ENCODE data around the gene PLA2G4D. TPM values are rescaled to one million over a fixed set of nuclear protein-coding genes. Genes with fewer than 3 reads are reported as not detected.
A peak's percentile ranks its signal among the peaks of the same experiment; 100 is the strongest.

PLA2G4D gene
- total RNA-seq, 8 experiments from 2014 or later = 0.08 to 0.76 (median 0.32) TPM; not detected in 3

DNA sequence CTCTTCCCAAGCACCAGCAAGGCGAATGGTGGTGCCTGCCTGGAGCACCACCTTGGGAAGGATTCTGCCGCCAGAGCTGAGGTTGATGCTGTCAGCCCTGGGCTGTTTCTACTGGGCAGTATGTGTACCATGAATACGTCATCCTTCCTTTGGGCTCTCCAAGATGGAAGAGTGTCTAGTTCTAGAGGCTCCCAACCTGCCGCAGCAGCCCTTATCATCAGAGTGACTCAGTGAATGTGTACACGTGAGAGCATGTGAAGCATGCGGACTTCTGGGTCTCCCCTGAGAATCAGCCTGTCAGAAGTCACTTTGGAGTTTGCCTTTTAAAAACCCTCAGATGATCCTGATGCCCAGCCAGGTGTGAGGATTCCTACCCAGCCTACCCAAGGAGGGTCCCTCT lies 20.9 kb downstream of the PLA2G4D start:
- peak in 1 of 8 experiments; percentile 19 for ATAC-seq (replicated peaks in 6 of 8)
- no peak overlapping the region for H3K4me3 ChIP-seq
- in situ Hi-C loops (cut with MboI; ENCODE audit: low pct_unique_long_range_greater_than_20kb in 2 of 9, low sequenced_read_pairs in 9 of 9, unreplicated experiment in 9 of 9) = loop anchor here in 1 of 9 experiments (5.0 kb wide), 1 partner anchor 64 kb away; no protein-coding TSS in a partner anchor
- WGBS, 10 experiments = 62 to 92% (median 83%) methylated on average over 3 to 5 of the region's 6 CpGs; no CpG with 5 or more reads in 5 of the 10 experiments
- no peak overlapping the region for H3K27ac ChIP-seq
- no peaks in the 10 kb centered on the region for H3K4me1 ChIP-seq (replicated peaks in 1 of 2)

- H3K27ac ChIP-seq = no peak overlapping the region
- ATAC-seq (replicated peaks in 6 of 8) = no peak
- WGBS, 10 experiments = 68 to 80% methylated on average over 2 of the region's 11 CpGs; no CpG with 5 or more reads in 8 of the 10 experiments
- in situ Hi-C loops (cut with MboI; ENCODE audit: low pct_unique_long_range_greater_than_20kb in 2 of 9, low sequenced_read_pairs in 9 of 9, unreplicated experiment in 9 of 9) = loop anchor here in 1 of 9 experiments (5.0 kb wide), 1 partner anchor 65 kb away; no protein-coding TSS in a partner anchor
- H3K4me3 ChIP-seq = no peak overlapping the region
- no peaks in the 10 kb centered on the region for H3K4me1 ChIP-seq (replicated peaks in 1 of 2)
Measured at GRCh38 chr15:42072141-42072685, 22.1 kb downstream of the PLA2G4D start.

- ATAC-seq (replicated peaks in 6 of 8) = peak in 1 of 8 experiments; percentile 25
- in situ Hi-C loops (cut with MboI; ENCODE audit: low pct_unique_long_range_greater_than_20kb in 2 of 9, low sequenced_read_pairs in 9 of 9, unreplicated experiment in 9 of 9) = loop anchor here in 1 of 9 experiments (5.0 kb wide), 1 partner anchor 66 kb away; no protein-coding TSS in a partner anchor
- no CpG with 5 or more reads among the region's 10 CpGs for WGBS, 10 experiments
- Histone ChIP-seq H3K4me3 (no peak overlapping the region), H3K27ac (no peak overlapping the region), H3K4me1 (replicated peaks in 1 of 2) (no peaks in the 10 kb centered on the region)
Measured at GRCh38 chr15:42071717-42072116, 22.6 kb downstream of the PLA2G4D start.

DNA sequence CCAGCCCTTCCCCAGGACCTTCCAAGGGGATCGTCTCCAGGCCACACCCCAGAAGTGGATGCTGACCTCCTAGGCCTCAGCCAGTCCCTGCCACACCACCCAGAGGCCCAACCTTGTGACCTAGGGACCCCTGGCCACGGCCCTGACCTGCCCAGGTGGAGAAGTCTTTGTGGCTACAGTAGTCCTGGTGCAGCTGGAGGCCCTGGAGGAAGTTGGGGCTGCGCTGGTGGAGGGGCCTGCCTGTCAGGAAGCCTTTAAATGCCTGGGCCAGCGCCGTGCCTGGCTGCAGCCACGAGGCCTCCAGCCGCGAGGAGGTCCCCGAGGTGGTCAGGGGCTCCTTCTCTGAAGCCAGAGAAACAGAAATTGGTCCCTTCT lies 23.4 kb downstream of the PLA2G4D start:
- no peak for ATAC-seq (replicated peaks in 6 of 8)
- Histone ChIP-seq H3K27ac (no peak overlapping the region), H3K4me3 (no peak overlapping the region), H3K4me1 (replicated peaks in 1 of 2) (no peaks in the 10 kb centered on the region)
- WGBS, 10 experiments = 17 to 85% (median 48%) methylated on average over 1 to 7 of the region's 9 CpGs; no CpG with 5 or more reads in 6 of the 10 experiments
- in situ Hi-C loops (cut with MboI; ENCODE audit: low pct_unique_long_range_greater_than_20kb in 2 of 9, low sequenced_read_pairs in 9 of 9, unreplicated experiment in 9 of 9) = loop anchor here in 1 of 9 experiments (5.0 kb wide), 1 partner anchor 66 kb away; no protein-coding TSS in a partner anchor

DNA sequence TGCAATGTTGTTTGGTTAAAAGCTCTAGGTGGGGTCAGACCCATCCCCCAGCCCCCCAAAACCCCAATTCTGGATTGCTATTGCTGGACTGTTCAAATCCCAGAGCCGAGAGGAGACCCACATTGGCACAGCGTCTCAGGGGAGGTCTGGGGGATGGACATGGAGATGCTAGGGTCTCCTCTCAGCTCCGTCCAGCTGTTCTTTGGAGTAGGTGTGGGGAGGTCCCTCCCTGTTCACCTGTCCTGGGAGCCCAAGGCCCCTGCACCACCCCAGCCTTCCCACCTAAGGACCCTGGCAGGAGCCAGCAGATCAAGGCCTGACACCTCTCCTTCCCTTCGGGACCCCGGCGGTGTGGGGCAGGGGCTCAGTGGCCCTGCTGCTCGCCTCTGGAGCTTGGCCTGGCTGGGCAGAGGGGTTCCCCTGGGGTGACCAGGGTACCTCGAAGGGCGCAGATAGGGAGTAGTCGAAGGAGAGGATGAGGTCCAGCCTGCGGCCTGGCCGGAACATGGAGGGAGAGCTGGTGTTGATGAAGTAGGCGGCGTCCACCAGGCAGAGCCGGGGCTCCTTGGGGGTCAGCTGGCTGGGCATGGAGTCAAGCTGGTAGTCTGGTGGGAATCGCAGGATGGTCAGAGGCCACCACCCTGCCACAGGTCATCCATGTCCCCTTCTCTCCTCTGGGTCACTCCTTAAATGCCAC lies 23.9 kb downstream of the PLA2G4D start:
- Histone ChIP-seq H3K27ac (no peak overlapping the region), H3K4me3 (no peak overlapping the region), H3K4me1 (replicated peaks in 1 of 2) (no peaks in the 10 kb centered on the region)
- in situ Hi-C loops (cut with MboI; ENCODE audit: low pct_unique_long_range_greater_than_20kb in 2 of 9, low sequenced_read_pairs in 9 of 9, unreplicated experiment in 9 of 9) = loop anchor here in 1 of 9 experiments (5.0 kb wide), 1 partner anchor 67 kb away; no protein-coding TSS in a partner anchor
- no peak for ATAC-seq (replicated peaks in 6 of 8)
- 90 to 100% (median 96%) methylated on average over 1 to 4 of the region's 16 CpGs; no CpG with 5 or more reads in 6 of the 10 experiments for WGBS, 10 experiments

DNA sequence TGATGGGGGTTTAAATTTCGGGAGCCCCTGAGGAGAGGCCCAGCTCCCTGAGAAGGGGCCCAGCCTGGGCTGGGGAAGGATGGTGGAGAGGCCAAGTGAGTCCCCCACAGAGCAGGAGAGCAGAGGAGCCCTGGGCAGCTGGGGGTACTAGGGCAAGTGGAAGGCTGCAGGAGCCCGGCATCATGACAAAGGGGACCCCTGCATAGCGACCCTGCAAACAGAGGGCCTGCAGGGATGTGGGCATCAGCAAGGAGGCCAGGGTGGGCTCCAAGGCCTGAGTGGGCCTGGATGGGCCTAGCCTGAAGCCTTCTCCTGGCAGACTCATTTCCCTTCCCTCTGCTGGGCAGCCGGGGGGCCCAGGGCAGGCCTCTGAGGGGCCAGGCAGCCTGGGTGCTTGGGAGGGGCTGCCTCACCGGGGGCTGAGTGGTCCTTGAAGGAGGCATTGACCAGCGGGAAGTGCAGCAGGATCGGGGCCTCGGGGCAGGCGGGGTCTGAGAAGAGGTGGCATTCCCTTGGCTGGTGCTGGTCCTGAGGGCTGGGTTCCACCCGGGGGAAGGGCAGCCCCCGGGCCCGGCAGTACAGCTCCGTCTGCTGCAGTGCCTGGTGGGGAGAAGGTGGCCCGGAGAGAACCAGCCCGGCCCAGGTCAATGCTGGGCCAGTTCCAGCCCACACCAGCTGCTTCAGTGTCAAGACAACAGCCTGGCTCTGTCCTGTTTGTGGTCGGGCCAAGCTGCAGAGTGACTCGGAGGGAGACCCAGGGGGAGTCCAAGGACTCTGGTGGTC lies 24.7 kb downstream of the PLA2G4D start:
- no peak overlapping the region for H3K4me3 ChIP-seq
- ATAC-seq (replicated peaks in 6 of 8) = no peak
- WGBS, 10 experiments = 49 to 82% (median 66%) methylated on average over 1 to 7 of the region's 17 CpGs; no CpG with 5 or more reads in 6 of the 10 experiments
- peaks cover 2 to 3% of the 10 kb centered on the region in 2 donors for H3K4me1 ChIP-seq (replicated peaks in 1 of 2)
- no peak overlapping the region for H3K27ac ChIP-seq
- in situ Hi-C loops (cut with MboI; ENCODE audit: low pct_unique_long_range_greater_than_20kb in 2 of 9, low sequenced_read_pairs in 9 of 9, unreplicated experiment in 9 of 9) = loop anchor here in 1 of 9 experiments (5.0 kb wide), 1 partner anchor 68 kb away; no protein-coding TSS in a partner anchor

DNA sequence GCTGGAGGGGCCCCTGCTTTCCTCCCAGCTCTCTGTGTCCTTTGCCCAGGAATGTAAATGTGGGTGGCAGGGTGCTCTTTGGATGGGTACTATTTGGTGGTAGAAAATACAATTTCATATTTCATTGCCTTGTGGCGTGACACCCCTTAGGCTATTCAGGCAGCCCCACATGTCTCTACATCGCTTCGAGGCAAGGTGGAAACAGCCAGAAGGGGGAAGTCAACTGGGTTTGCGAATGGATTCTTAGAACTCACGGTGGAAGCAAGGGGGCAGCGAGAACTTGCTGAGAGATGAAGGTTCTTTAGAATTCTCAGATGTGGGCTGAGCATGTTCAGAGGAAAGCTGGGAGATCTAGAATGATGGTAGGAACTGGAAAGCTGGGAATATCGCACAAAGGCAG lies 25.3 kb downstream of the PLA2G4D start:
- WGBS, 10 experiments = 75 to 100% (median 93%) methylated on average over 1 to 6 of the region's 7 CpGs; no CpG with 5 or more reads in 4 of the 10 experiments
- in situ Hi-C loops (cut with MboI; ENCODE audit: low pct_unique_long_range_greater_than_20kb in 2 of 9, low sequenced_read_pairs in 9 of 9, unreplicated experiment in 9 of 9) = no loop called here
- no peak overlapping the region for H3K4me3 ChIP-seq

GRCh38 chr15:42068601-42069000 lies 25.8 kb downstream of the PLA2G4D start:
- in situ Hi-C loops (cut with MboI; ENCODE audit: low pct_unique_long_range_greater_than_20kb in 2 of 9, low sequenced_read_pairs in 9 of 9, unreplicated experiment in 9 of 9) = no loop called here
- Histone ChIP-seq H3K27ac (no peak overlapping the region), H3K4me3 (no peak overlapping the region), H3K4me1 (replicated peaks in 1 of 2) (peaks cover 2 to 3% of the 10 kb centered on the region in 2 donors)
- 80 to 100% (median 90%) methylated on average over 1 to 4 of the region's 14 CpGs; no CpG with 5 or more reads in 7 of the 10 experiments for WGBS, 10 experiments
- no peak for ATAC-seq (replicated peaks in 6 of 8)

More for the DNA sequence above, 25.3 kb downstream of the PLA2G4D start:
- ATAC-seq (replicated peaks in 6 of 8) = no peak
- Histone ChIP-seq H3K27ac (no peak overlapping the region), H3K4me1 (replicated peaks in 1 of 2) (peaks cover 2 to 3% of the 10 kb centered on the region in 2 donors)

DNA sequence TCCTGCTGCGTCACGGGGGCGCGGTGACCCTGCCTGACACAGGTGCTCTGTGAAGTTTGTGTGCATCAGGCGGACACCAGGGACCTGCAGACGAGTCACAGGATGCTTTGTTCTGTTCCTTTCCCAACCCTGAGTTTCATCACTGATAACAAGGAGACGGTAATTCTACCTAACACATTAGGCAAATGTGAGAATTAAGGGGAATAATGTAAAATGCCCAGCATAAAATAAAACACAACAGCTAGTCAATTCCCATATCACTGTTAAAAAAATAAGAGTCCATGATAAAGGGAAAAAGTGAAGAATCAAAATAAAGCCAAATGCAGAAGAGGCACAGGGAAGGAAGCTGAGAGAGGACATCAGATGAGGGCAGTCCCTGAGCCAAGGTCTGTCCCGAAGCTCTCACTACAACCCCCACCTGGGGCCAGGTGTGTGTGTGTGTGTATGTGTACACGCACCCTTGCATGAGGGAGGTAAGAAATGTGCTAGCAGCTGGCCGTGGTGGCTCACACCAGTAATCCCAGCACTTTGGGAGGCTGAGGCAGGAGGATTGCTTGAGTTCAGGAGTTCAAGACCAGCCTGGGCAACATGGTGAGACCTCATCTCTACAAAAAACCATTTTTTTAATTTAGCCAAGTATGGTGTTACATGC lies 27.5 kb downstream of the PLA2G4D start:
- Histone ChIP-seq H3K4me1 (replicated peaks in 1 of 2) (peaks cover 2 to 3% of the 10 kb centered on the region in 2 donors), H3K27ac (no peak overlapping the region), H3K4me3 (no peak overlapping the region)
- ATAC-seq (replicated peaks in 6 of 8) = no peak
- 13 to 100% (median 59%) methylated on average over 1 to 6 of the region's 10 CpGs; no CpG with 5 or more reads in 2 of the 10 experiments for WGBS, 10 experiments
- in situ Hi-C loops (cut with MboI; ENCODE audit: low pct_unique_long_range_greater_than_20kb in 2 of 9, low sequenced_read_pairs in 9 of 9, unreplicated experiment in 9 of 9) = no loop called here

- peaks cover 2 to 3% of the 10 kb centered on the region in 2 donors for H3K4me1 ChIP-seq (replicated peaks in 1 of 2)
- no peak overlapping the region for H3K27ac ChIP-seq
- WGBS, 10 experiments = 60 to 80% (median 79%) methylated on average over 1 to 6 of the region's 7 CpGs; no CpG with 5 or more reads in 5 of the 10 experiments
- in situ Hi-C loops (cut with MboI; ENCODE audit: low pct_unique_long_range_greater_than_20kb in 2 of 9, low sequenced_read_pairs in 9 of 9, unreplicated experiment in 9 of 9) = no loop called here
- H3K4me3 ChIP-seq = no peak overlapping the region
- no peak for ATAC-seq (replicated peaks in 6 of 8)
Measured at GRCh38 chr15:42065468-42065867, 28.9 kb downstream of the PLA2G4D start.

DNA sequence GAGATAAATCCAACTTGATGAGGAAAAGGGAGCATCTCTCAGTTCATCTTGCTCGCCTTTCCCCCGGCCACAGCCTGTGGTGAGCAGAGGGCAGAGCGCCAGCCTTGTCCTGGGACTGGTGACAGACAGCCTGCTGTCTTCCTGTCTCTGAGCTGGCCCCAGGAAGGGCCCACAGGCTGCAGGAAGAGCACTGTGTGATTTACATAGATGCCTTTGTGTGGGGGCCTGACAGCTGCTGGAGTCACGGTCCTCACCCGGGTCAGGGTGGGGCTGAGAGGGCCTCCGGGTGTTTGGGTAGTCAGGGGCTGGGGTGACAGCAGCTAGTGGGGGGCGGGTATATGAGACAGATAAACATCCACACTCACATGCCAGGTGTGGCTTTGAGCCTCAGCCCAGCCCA lies 29.3 kb downstream of the PLA2G4D start:
- peak; percentile 29 to 93 (median 80) for ATAC-seq (replicated peaks in 6 of 8)
- 50 to 80% (median 50%) methylated on average over 2 to 3 of the region's 7 CpGs; no CpG with 5 or more reads in 6 of the 10 experiments for WGBS, 10 experiments
- H3K4me3 ChIP-seq = no peak overlapping the region
- H3K27ac ChIP-seq = no peak overlapping the region
- peaks cover 2 to 3% of the 10 kb centered on the region in 2 donors for H3K4me1 ChIP-seq (replicated peaks in 1 of 2)
- in situ Hi-C loops (cut with MboI; ENCODE audit: low pct_unique_long_range_greater_than_20kb in 2 of 9, low sequenced_read_pairs in 9 of 9, unreplicated experiment in 9 of 9) = no loop called here

GRCh38 chr15:42064271-42064670 lies 30.1 kb downstream of the PLA2G4D start:
- WGBS, 10 experiments = 58 to 100% (median 93%) methylated on average over 1 to 4 of the region's 4 CpGs; no CpG with 5 or more reads in 3 of the 10 experiments
- in situ Hi-C loops (cut with MboI; ENCODE audit: low pct_unique_long_range_greater_than_20kb in 2 of 9, low sequenced_read_pairs in 9 of 9, unreplicated experiment in 9 of 9) = loop anchor here in 1 of 9 experiments (5.0 kb wide), 1 partner anchor 72 kb away; no protein-coding TSS in a partner anchor
- Histone ChIP-seq H3K27ac (no peak overlapping the region), H3K4me3 (no peak overlapping the region), H3K4me1 (replicated peaks in 1 of 2) (peaks cover 2 to 3% of the 10 kb centered on the region in 2 donors)
- ATAC-seq (replicated peaks in 6 of 8) = no peak
